Neural cell (in vitro differentiated cells): ENCODE results near the gene CSMD2. TPM values are rescaled to one million over a fixed set of nuclear protein-coding genes. Genes with fewer than 3 reads are reported as not detected.

Experiments
- H2AFZ ChIP-seq: fragments of 200-600, 300-800 bp; sonication (generic), shearing (Covaris generic); 2 replicates; pipeline ENCODE4 v1.6.0; 2014; ENCODE audit warnings: low read depth, mild to moderate bottlenecking, antibody characterized with exemption, low read length, moderate library complexity
- H3F3A ChIP-seq: fragments of 200-600 bp; shearing (Covaris generic); 2 replicates; pipeline ENCODE4 v1.6.1; 2016; ENCODE audit warnings: mild to moderate bottlenecking, moderate library complexity, mixed read lengths, antibody characterized with exemption, low read length; ENCODE audit not compliant: insufficient read depth, poor library complexity, severe bottlenecking
- H3K27ac ChIP-seq: fragments of 200-600, 300-800 bp; sonication (generic), shearing (Covaris generic); 2 replicates; pipeline ENCODE4 v1.5.1; 2014; ENCODE audit warnings: mild to moderate bottlenecking, low read length, moderate library complexity
- H3K27me3 ChIP-seq: fragments of 300-800, 200-600 bp; sonication (generic), shearing (Covaris generic); 2 replicates; pipeline ENCODE4 v1.6.0; 2014; ENCODE audit warnings: mild to moderate bottlenecking, low read depth, low read length, moderate library complexity; ENCODE audit not compliant: insufficient read depth
- H3K36me3 ChIP-seq: fragments of 300-800, 200-600 bp; sonication (generic), shearing (Covaris generic); 2 replicates; pipeline ENCODE4 v1.5.1; 2014; ENCODE audit warnings: mild to moderate bottlenecking, antibody characterized with exemption, low read length, moderate library complexity; ENCODE audit not compliant: insufficient read depth
- H3K4me2 ChIP-seq: fragments of 300-800, 200-600 bp; sonication (generic), shearing (Covaris generic); 2 replicates; pipeline ENCODE4 v1.6.0; 2014; ENCODE audit warnings: mild to moderate bottlenecking, low read length
- H3K4me3 ChIP-seq: fragments of 300-800, 200-600 bp; sonication (generic), shearing (Covaris generic); 2 replicates; pipeline ENCODE4 v1.5.1; 2014; ENCODE audit warnings: mild to moderate bottlenecking, low read length, moderate library complexity
- H3K79me2 ChIP-seq: fragments of 200-600 bp; shearing (Covaris generic); replicated peaks from 2 replicates; pipeline ENCODE4 v1.6.0; 2014; ENCODE audit warnings: mild to moderate bottlenecking, low read length, moderate library complexity; ENCODE audit not compliant: insufficient read depth
- H3K9ac ChIP-seq: fragments of 300-800, 200-600 bp; sonication (generic), shearing (Covaris generic); 2 replicates; pipeline ENCODE4 v1.6.1; 2016; ENCODE audit warnings: mild to moderate bottlenecking, low read length, mixed read lengths
- H3K9me2 ChIP-seq: fragments of 200-600 bp; shearing (Covaris generic); 2 replicates; pipeline ENCODE4 v1.6.1; 2016; ENCODE audit warnings: mild to moderate bottlenecking, low read length, mixed read lengths; ENCODE audit not compliant: insufficient read depth
- H3K9me3 ChIP-seq: fragments of 200-600, 300-800 bp; sonication (generic), shearing (Covaris generic); 2 replicates; pipeline ENCODE4 v1.6.1; 2016; ENCODE audit warnings: mild to moderate bottlenecking, mixed run types, low read length, moderate library complexity, mixed read lengths
- H4K20me1 ChIP-seq: fragments of 200-600 bp; shearing (Covaris generic); 2 replicates; pipeline ENCODE4 v1.6.1; 2016; ENCODE audit warnings: mild to moderate bottlenecking, mixed run types; ENCODE audit not compliant: insufficient read depth
- CTCF ChIP-seq: fragments of 450-650 bp; IDR thresholded peaks from 2 replicates; pipeline ENCODE4 v1.5.1; 2014; ENCODE audit warnings: antibody characterized with exemption, mild to moderate bottlenecking, moderate library complexity; ENCODE audit not compliant: poor library complexity, severe bottlenecking
- EP300 ChIP-seq: fragments of 450-650 bp; conservative IDR thresholded peaks from 2 replicates; pipeline ENCODE4 v1.6.1; 2014; ENCODE audit warnings: antibody characterized with exemption, mild to moderate bottlenecking, moderate library complexity; ENCODE audit not compliant: poor library complexity, severe bottlenecking
- EZH2 ChIP-seq: fragments of 200-600, 300-800 bp; shearing (Covaris generic), sonication (generic); IDR thresholded peaks from 2 replicates; pipeline ENCODE4 v1.6.1; 2014; ENCODE audit warnings: antibody characterized with exemption, low read length, borderline replicate concordance, mild to moderate bottlenecking; ENCODE audit not compliant: insufficient read depth, poor library complexity, severe bottlenecking
- MXI1 ChIP-seq: fragments of 450-650 bp; conservative IDR thresholded peaks from 2 replicates; pipeline ENCODE4 v1.6.1; 2014; ENCODE audit warnings: antibody characterized with exemption, mild to moderate bottlenecking; ENCODE audit not compliant: poor library complexity, severe bottlenecking
- POLR2AphosphoS5 ChIP-seq: IDR thresholded peaks from 2 replicates; pipeline ENCODE4 v1.6.1; 2012
- RAD21 ChIP-seq: fragments of 450-650 bp; conservative IDR thresholded peaks from 2 replicates; pipeline ENCODE4 v1.6.1; 2014; ENCODE audit warnings: antibody characterized with exemption, mild to moderate bottlenecking, moderate library complexity
- REST ChIP-seq: IDR thresholded peaks from 2 replicates; pipeline ENCODE4 v1.6.1; 2012; ENCODE audit warnings: borderline replicate concordance
- SMC3 ChIP-seq: fragments of 450-650 bp; conservative IDR thresholded peaks from 2 replicates; pipeline ENCODE4 v1.6.1; 2014; ENCODE audit warnings: antibody characterized with exemption, mild to moderate bottlenecking, moderate library complexity; ENCODE audit not compliant: poor library complexity
- TAF1 ChIP-seq: IDR thresholded peaks from 2 replicates; pipeline ENCODE4 v1.6.1; 2012; ENCODE audit warnings: low read depth
- polyA plus RNA-seq: library from polyadenylated mRNA; depleted of rRNA; stranded (reverse); fragments of >200 nt; gene quantifications from 2 replicates; pipeline ENCODE4 v1.2.3, GENCODE V29; 2014

Gene CSMD2
- polyA plus RNA-seq, 1 donor from 2014 or later = 9.6 TPM

GRCh38 chr1:33819290-33819912, 345.6 kb downstream of the CSMD2 start:
- no peaks in the 10 kb centered on the region for H3K9me3 ChIP-seq
- H3K4me2 ChIP-seq = no peak overlapping the region
- no peak overlapping the region for H3K27ac ChIP-seq
- H3K36me3 ChIP-seq = no peaks in the 10 kb centered on the region
- no peaks in the 10 kb centered on the region for H3F3A ChIP-seq
- TF ChIP-seq REST (no peak), TAF1 (no peak), RAD21 (no peak), EZH2 (no peak), CTCF (no peak), MXI1 (no peak), EP300 (no peak), POLR2AphosphoS5 (no peak), SMC3 (no peak)
- no peak overlapping the region for H3K9ac ChIP-seq
- H3K79me2 ChIP-seq = no peaks in the 10 kb centered on the region
- H3K4me3 ChIP-seq = no peak overlapping the region
- no peak overlapping the region for H2AFZ ChIP-seq
- H3K27me3 ChIP-seq = no peaks in the 10 kb centered on the region
- no peaks in the 10 kb centered on the region for H3K9me2 ChIP-seq
- no peaks in the 10 kb centered on the region for H4K20me1 ChIP-seq

- Histone ChIP-seq H3K27me3 (no peaks in the 10 kb centered on the region), H2AFZ (no peak overlapping the region), H3K9me2 (no peaks in the 10 kb centered on the region), H4K20me1 (no peaks in the 10 kb centered on the region), H3K27ac (no peak overlapping the region), H3K4me2 (no peak overlapping the region), H3K79me2 (no peaks in the 10 kb centered on the region), H3K36me3 (no peaks in the 10 kb centered on the region), H3F3A (no peaks in the 10 kb centered on the region), H3K4me3 (no peak overlapping the region), H3K9me3 (no peaks in the 10 kb centered on the region), H3K9ac (no peak overlapping the region)
- no peak for TF ChIP-seq MXI1
- no peak for TF ChIP-seq RAD21
- TF ChIP-seq SMC3 = no peak
- TF ChIP-seq EP300 = no peak
- TF ChIP-seq EZH2 = no peak
- no peak for TF ChIP-seq CTCF
- no peak for TF ChIP-seq REST
- no peak for TF ChIP-seq TAF1
- TF ChIP-seq POLR2AphosphoS5 = no peak
Observed at GRCh38 chr1:33818071-33818470, 347.0 kb downstream of the CSMD2 start.
